HL-60 (cell line): ENCODE measurements around the gene CDC25B.

Source experiments
- REST ChIP-seq: IDR thresholded peaks from 2 replicates; pipeline ENCODE4 v1.6.1; 2012; ENCODE audit warnings: low read depth; ENCODE audit not compliant: insufficient replicate concordance
- TF ChIP-seq, protein P1 (sequence below): IDR thresholded peaks from one replicate; pipeline ENCODE4 v1.5.1; 2011; ENCODE audit warnings: low read length, control low read depth, inconsistent platforms; ENCODE audit not compliant: insufficient read depth

GRCh38 chr20:3749087-3749688 lies 46.9 kb upstream of the CDC25B start:
- TF ChIP-seq REST = no peak
- TF ChIP-seq, protein P1, sequence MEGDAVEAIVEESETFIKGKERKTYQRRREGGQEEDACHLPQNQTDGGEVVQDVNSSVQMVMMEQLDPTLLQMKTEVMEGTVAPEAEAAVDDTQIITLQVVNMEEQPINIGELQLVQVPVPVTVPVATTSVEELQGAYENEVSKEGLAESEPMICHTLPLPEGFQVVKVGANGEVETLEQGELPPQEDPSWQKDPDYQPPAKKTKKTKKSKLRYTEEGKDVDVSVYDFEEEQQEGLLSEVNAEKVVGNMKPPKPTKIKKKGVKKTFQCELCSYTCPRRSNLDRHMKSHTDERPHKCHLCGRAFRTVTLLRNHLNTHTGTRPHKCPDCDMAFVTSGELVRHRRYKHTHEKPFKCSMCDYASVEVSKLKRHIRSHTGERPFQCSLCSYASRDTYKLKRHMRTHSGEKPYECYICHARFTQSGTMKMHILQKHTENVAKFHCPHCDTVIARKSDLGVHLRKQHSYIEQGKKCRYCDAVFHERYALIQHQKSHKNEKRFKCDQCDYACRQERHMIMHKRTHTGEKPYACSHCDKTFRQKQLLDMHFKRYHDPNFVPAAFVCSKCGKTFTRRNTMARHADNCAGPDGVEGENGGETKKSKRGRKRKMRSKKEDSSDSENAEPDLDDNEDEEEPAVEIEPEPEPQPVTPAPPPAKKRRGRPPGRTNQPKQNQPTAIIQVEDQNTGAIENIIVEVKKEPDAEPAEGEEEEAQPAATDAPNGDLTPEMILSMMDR = no peak
